Loucy (cell line): ENCODE measurements around the gene PLD2.

Experiments used
- EZH2phosphoT487 ChIP-seq: fragments of 200-600 bp; IDR thresholded peaks from 2 replicates; pipeline ENCODE4 v1.6.1; 2018; ENCODE audit warnings: antibody characterized with exemption, mild to moderate bottlenecking, moderate library complexity, borderline replicate concordance
- TF ChIP-seq, protein P1 (sequence below): fragments of 200-600 bp; sonication (generic); conservative IDR thresholded peaks from 2 replicates; pipeline ENCODE4 v1.5.1; 2014; ENCODE audit warnings: mild to moderate bottlenecking, antibody characterized with exemption, low read length

GRCh38 chr17:4839965-4840892 is 33.3 kb downstream of the PLD2 start:
- TF ChIP-seq, protein P1, sequence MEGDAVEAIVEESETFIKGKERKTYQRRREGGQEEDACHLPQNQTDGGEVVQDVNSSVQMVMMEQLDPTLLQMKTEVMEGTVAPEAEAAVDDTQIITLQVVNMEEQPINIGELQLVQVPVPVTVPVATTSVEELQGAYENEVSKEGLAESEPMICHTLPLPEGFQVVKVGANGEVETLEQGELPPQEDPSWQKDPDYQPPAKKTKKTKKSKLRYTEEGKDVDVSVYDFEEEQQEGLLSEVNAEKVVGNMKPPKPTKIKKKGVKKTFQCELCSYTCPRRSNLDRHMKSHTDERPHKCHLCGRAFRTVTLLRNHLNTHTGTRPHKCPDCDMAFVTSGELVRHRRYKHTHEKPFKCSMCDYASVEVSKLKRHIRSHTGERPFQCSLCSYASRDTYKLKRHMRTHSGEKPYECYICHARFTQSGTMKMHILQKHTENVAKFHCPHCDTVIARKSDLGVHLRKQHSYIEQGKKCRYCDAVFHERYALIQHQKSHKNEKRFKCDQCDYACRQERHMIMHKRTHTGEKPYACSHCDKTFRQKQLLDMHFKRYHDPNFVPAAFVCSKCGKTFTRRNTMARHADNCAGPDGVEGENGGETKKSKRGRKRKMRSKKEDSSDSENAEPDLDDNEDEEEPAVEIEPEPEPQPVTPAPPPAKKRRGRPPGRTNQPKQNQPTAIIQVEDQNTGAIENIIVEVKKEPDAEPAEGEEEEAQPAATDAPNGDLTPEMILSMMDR, result no peak
- no peak for TF ChIP-seq EZH2phosphoT487
